ENCODE measurements around the gene FAM174B.

Gene FAM174B

GRCh38 chr15:92627014-92627413 lies 28.6 kb downstream of the FAM174B start:
- H3K27me3 ChIP-seq (ENCODE audit: insufficient read depth, low read length), result no peaks in the 10 kb centered on the region
- no peak for TF ChIP-seq EZH2 (IDR thresholded peaks at IDR 0.05; ENCODE audit: borderline replicate concordance, low read length)
- no peak for TF ChIP-seq CTCF (IDR thresholded peaks at IDR 0.05; ENCODE audit: low read length)
- no peak overlapping the region for H3K4me3 ChIP-seq (ENCODE audit: low read depth, low read length, poor library complexity, severe bottlenecking)
- H3K36me3 ChIP-seq (ENCODE audit: insufficient read depth, low read length), result no peaks in the 10 kb centered on the region
- no peak overlapping the region for H3K4me2 ChIP-seq (ENCODE audit: low read length)
- H2AFZ ChIP-seq (ENCODE audit: low read length), result no peak overlapping the region
- H3K9ac ChIP-seq (ENCODE audit: low read length), result no peak overlapping the region
- no peaks in the 10 kb centered on the region for H3F3A ChIP-seq (ENCODE audit: insufficient read depth, low read length)
- no peak overlapping the region for H3K27ac ChIP-seq (ENCODE audit: low read depth, low read length, poor library complexity, severe bottlenecking)
- H3K9me2 ChIP-seq (ENCODE audit: low read depth, low read length), result no peaks in the 10 kb centered on the region
- no peaks in the 10 kb centered on the region for H3K9me3 ChIP-seq (ENCODE audit: low read length)
- no peaks in the 10 kb centered on the region for H3K4me1 ChIP-seq (ENCODE audit: insufficient read depth, low read length, severe bottlenecking)
- H4K20me1 ChIP-seq (ENCODE audit: insufficient read depth, low read length), result no peaks in the 10 kb centered on the region
- no peaks in the 10 kb centered on the region for H3K79me2 ChIP-seq (ENCODE audit: insufficient read depth, low read length)

- TF ChIP-seq EZH2 (IDR thresholded peaks at IDR 0.05; ENCODE audit: borderline replicate concordance, low read length) (no peak), CTCF (IDR thresholded peaks at IDR 0.05; ENCODE audit: low read length) (no peak)
- H3K79me2 ChIP-seq (ENCODE audit: insufficient read depth, low read length), result no peaks in the 10 kb centered on the region
- no peak overlapping the region for H3K9ac ChIP-seq (ENCODE audit: low read length)
These were observed 30.2 kb downstream of the FAM174B start for GRCh38 chr15:92625251-92625980.

GRCh38 chr15:92624401-92624991 lies 31.1 kb downstream of the FAM174B start:
- Histone ChIP-seq H3K27me3 (ENCODE audit: insufficient read depth, low read length) (no peaks in the 10 kb centered on the region), H3K4me2 (ENCODE audit: low read length) (no peak overlapping the region), H3K4me1 (ENCODE audit: insufficient read depth, low read length, severe bottlenecking) (no peaks in the 10 kb centered on the region), H3K9me3 (ENCODE audit: low read length) (no peaks in the 10 kb centered on the region), H3K4me3 (ENCODE audit: low read depth, low read length, poor library complexity, severe bottlenecking) (no peak overlapping the region), H3K79me2 (ENCODE audit: insufficient read depth, low read length) (no peaks in the 10 kb centered on the region), H4K20me1 (ENCODE audit: insufficient read depth, low read length) (no peaks in the 10 kb centered on the region), H3K9ac (ENCODE audit: low read length) (no peak overlapping the region), H3K9me2 (ENCODE audit: low read depth, low read length) (no peaks in the 10 kb centered on the region), H3K36me3 (ENCODE audit: insufficient read depth, low read length) (no peaks in the 10 kb centered on the region), H3F3A (ENCODE audit: insufficient read depth, low read length) (no peaks in the 10 kb centered on the region), H2AFZ (ENCODE audit: low read length) (no peak overlapping the region), H3K27ac (ENCODE audit: low read depth, low read length, poor library complexity, severe bottlenecking) (no peak overlapping the region)
- TF ChIP-seq EZH2 (IDR thresholded peaks at IDR 0.05; ENCODE audit: borderline replicate concordance, low read length), result no peak
- no peak for TF ChIP-seq CTCF (IDR thresholded peaks at IDR 0.05; ENCODE audit: low read length)

More at GRCh38 chr15:92625251-92625980, 30.2 kb downstream of the FAM174B start:
- Histone ChIP-seq H3K27me3 (ENCODE audit: insufficient read depth, low read length) (no peaks in the 10 kb centered on the region), H3K27ac (ENCODE audit: low read depth, low read length, poor library complexity, severe bottlenecking) (no peak overlapping the region), H3F3A (ENCODE audit: insufficient read depth, low read length) (no peaks in the 10 kb centered on the region), H3K9me3 (ENCODE audit: low read length) (no peaks in the 10 kb centered on the region), H3K4me3 (ENCODE audit: low read depth, low read length, poor library complexity, severe bottlenecking) (no peak overlapping the region), H3K36me3 (ENCODE audit: insufficient read depth, low read length) (no peaks in the 10 kb centered on the region), H4K20me1 (ENCODE audit: insufficient read depth, low read length) (no peaks in the 10 kb centered on the region), H3K4me1 (ENCODE audit: insufficient read depth, low read length, severe bottlenecking) (no peaks in the 10 kb centered on the region), H3K4me2 (ENCODE audit: low read length) (no peak overlapping the region), H2AFZ (ENCODE audit: low read length) (no peak overlapping the region), H3K9me2 (ENCODE audit: low read depth, low read length) (no peaks in the 10 kb centered on the region)

Data from OCI-LY1 (cell line).